ENCODE measurements around the gene GID8.

DNA sequence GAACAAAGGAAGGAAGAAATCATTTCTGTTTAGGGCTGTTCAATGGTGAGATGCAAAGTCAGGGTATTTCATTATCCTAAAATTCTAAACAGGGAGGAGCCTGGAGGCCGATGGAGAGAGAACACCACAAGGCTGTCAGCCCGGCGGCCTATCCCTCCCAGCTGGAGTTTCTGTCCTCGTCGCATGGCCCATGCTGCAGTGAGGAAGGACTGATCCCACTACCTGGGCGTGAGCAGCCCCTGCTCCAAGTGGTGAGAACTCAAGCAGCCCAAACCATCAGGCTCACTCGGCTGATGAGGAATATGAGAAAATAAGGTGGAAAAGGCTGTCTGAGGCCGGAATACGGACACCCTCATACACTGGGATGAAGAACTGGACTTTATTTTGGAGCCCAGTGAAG, 42.4 kb upstream of the GID8 start:
- TF ChIP-seq, protein P1, sequence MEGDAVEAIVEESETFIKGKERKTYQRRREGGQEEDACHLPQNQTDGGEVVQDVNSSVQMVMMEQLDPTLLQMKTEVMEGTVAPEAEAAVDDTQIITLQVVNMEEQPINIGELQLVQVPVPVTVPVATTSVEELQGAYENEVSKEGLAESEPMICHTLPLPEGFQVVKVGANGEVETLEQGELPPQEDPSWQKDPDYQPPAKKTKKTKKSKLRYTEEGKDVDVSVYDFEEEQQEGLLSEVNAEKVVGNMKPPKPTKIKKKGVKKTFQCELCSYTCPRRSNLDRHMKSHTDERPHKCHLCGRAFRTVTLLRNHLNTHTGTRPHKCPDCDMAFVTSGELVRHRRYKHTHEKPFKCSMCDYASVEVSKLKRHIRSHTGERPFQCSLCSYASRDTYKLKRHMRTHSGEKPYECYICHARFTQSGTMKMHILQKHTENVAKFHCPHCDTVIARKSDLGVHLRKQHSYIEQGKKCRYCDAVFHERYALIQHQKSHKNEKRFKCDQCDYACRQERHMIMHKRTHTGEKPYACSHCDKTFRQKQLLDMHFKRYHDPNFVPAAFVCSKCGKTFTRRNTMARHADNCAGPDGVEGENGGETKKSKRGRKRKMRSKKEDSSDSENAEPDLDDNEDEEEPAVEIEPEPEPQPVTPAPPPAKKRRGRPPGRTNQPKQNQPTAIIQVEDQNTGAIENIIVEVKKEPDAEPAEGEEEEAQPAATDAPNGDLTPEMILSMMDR (conservative IDR thresholded peaks at IDR 0.05; ENCODE audit: low read depth, low read length) = no peak
- TF ChIP-seq EZH2 (IDR thresholded peaks at IDR 0.05; ENCODE audit: low read length, unreplicated experiment) (no peak), EZH2phosphoT487 (IDR thresholded peaks at IDR 0.05; ENCODE audit: borderline replicate concordance, low read length) (no peak)
